ENCODE results near the gene EMP1. TPM values are rescaled to one million over a fixed set of nuclear protein-coding genes. Genes with fewer than 3 reads are reported as not detected.

The EMP1 gene
- total and polyA plus RNA-seq, 9 of the 15 experiments (the other 6 are each of a cell fraction or from before 2014, with no cell fraction given) = 0.10 to 0.60 TPM; not detected in 7

GRCh38 chr12:13211191-13211858, 14.8 kb downstream of the EMP1 start:
- no peaks in the 10 kb centered on the region for H3K9me1 ChIP-seq (ENCODE audit: control insufficient read depth, insufficient read depth, low read length)
- no peaks in the 10 kb centered on the region for H3K36me3 ChIP-seq (ENCODE audit: control insufficient read depth, insufficient read depth, low read length)
- ATAC-seq (no peak; the same call in 2 of the 3 replicates), DNase-seq (ENCODE audit: extremely low read depth in 1 of 4, low spot score in 3 of 4) (no peak), FAIRE-seq (no peak)
- H4K20me1 ChIP-seq (replicated peaks; ENCODE audit: control insufficient read depth, insufficient read depth, low read length) = no peaks in the 10 kb centered on the region
- peak overlapping the region; percentile 37; the same call in 1 of the 2 replicates for H2AFZ ChIP-seq (ENCODE audit: low read depth, low read length)
- in situ Hi-C loops (cut with MboI) (loop anchor here (5.0 to 25.0 kb wide), 2 partner anchors 199 to 294 kb away; partner anchors contain the start of gene HEBP1), intact Hi-C loops (cut with micrococcal nuclease) (loop anchor here (5.0 kb wide), 2 partner anchors 229 to 424 kb away; partner anchors contain the start of gene APOLD1)
- no peak overlapping the region for H3K27ac ChIP-seq (ENCODE audit: extremely low read depth, low read depth, low read length)
- H3K27me3 ChIP-seq (ENCODE audit: control insufficient read depth in 2 of 2, insufficient read depth in 2 of 2, low read length in 2 of 2) = peaks cover 0 to 11% of the 10 kb centered on the region in 2 experiments; a peak in 1 of 5 replicates
- BruUV-seq (replicated peaks) = no TSS peak
- H3K4me3 ChIP-seq = no peak overlapping the region
- no peaks in the 10 kb centered on the region for H3K79me2 ChIP-seq (ENCODE audit: control insufficient read depth, insufficient read depth, low read length)
- H3K9me3 ChIP-seq (replicated peaks; ENCODE audit: control insufficient read depth, insufficient read depth, low read depth, low read length) = no peaks in the 10 kb centered on the region
- no peak overlapping the region for H3K4me2 ChIP-seq (ENCODE audit: insufficient read depth, low read length)
- H3K9ac ChIP-seq (ENCODE audit: insufficient read depth in 1 of 2, low read depth in 2 of 2, low read length in 2 of 2) = no peak overlapping the region
- 8% methylated on average over 6 of the region's 7 CpGs for WGBS (ENCODE audit: insufficient coverage, low coverage, missing lambda C conversion rate)
- POLR2A ChIA-PET = interaction anchor here (0.7 kb wide), 1 partner anchor 487 kb away, joined by 3 read pairs; no protein-coding TSS in a partner anchor
- CTCF ChIA-PET (ENCODE audit: low intra/inter-chr PET ratio) = interaction anchor here (1.4 kb wide), 1 partner anchor 295 kb away, joined by 5 read pairs; no protein-coding TSS in a partner anchor
- no peaks in the 10 kb centered on the region for H3K4me1 ChIP-seq (replicated peaks in 1 of 2; ENCODE audit: control insufficient read depth in 2 of 2, insufficient read depth in 2 of 2, low read length in 2 of 2)
- TF ChIP-seq, protein P1, sequence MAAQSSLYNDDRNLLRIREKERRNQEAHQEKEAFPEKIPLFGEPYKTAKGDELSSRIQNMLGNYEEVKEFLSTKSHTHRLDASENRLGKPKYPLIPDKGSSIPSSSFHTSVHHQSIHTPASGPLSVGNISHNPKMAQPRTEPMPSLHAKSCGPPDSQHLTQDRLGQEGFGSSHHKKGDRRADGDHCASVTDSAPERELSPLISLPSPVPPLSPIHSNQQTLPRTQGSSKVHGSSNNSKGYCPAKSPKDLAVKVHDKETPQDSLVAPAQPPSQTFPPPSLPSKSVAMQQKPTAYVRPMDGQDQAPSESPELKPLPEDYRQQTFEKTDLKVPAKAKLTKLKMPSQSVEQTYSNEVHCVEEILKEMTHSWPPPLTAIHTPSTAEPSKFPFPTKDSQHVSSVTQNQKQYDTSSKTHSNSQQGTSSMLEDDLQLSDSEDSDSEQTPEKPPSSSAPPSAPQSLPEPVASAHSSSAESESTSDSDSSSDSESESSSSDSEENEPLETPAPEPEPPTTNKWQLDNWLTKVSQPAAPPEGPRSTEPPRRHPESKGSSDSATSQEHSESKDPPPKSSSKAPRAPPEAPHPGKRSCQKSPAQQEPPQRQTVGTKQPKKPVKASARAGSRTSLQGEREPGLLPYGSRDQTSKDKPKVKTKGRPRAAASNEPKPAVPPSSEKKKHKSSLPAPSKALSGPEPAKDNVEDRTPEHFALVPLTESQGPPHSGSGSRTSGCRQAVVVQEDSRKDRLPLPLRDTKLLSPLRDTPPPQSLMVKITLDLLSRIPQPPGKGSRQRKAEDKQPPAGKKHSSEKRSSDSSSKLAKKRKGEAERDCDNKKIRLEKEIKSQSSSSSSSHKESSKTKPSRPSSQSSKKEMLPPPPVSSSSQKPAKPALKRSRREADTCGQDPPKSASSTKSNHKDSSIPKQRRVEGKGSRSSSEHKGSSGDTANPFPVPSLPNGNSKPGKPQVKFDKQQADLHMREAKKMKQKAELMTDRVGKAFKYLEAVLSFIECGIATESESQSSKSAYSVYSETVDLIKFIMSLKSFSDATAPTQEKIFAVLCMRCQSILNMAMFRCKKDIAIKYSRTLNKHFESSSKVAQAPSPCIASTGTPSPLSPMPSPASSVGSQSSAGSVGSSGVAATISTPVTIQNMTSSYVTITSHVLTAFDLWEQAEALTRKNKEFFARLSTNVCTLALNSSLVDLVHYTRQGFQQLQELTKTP (IDR thresholded peaks at IDR 0.05; ENCODE audit: low read depth in 1 of 2, partially characterized antibody in 2 of 2) = no peak
- TF ChIP-seq, protein P2, sequence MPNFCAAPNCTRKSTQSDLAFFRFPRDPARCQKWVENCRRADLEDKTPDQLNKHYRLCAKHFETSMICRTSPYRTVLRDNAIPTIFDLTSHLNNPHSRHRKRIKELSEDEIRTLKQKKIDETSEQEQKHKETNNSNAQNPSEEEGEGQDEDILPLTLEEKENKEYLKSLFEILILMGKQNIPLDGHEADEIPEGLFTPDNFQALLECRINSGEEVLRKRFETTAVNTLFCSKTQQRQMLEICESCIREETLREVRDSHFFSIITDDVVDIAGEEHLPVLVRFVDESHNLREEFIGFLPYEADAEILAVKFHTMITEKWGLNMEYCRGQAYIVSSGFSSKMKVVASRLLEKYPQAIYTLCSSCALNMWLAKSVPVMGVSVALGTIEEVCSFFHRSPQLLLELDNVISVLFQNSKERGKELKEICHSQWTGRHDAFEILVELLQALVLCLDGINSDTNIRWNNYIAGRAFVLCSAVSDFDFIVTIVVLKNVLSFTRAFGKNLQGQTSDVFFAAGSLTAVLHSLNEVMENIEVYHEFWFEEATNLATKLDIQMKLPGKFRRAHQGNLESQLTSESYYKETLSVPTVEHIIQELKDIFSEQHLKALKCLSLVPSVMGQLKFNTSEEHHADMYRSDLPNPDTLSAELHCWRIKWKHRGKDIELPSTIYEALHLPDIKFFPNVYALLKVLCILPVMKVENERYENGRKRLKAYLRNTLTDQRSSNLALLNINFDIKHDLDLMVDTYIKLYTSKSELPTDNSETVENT (CRISPR knock-in tag; IDR thresholded peaks at IDR 0.05) = no peak
- no peak for TF ChIP-seq KLF10 (CRISPR knock-in tag; IDR thresholded peaks at IDR 0.05)
- no peak for TF ChIP-seq NCOA6 (IDR thresholded peaks at IDR 0.05)
- no peak for TF ChIP-seq ARNT (IDR thresholded peaks at IDR 0.05)
- TF ChIP-seq, protein P3, sequence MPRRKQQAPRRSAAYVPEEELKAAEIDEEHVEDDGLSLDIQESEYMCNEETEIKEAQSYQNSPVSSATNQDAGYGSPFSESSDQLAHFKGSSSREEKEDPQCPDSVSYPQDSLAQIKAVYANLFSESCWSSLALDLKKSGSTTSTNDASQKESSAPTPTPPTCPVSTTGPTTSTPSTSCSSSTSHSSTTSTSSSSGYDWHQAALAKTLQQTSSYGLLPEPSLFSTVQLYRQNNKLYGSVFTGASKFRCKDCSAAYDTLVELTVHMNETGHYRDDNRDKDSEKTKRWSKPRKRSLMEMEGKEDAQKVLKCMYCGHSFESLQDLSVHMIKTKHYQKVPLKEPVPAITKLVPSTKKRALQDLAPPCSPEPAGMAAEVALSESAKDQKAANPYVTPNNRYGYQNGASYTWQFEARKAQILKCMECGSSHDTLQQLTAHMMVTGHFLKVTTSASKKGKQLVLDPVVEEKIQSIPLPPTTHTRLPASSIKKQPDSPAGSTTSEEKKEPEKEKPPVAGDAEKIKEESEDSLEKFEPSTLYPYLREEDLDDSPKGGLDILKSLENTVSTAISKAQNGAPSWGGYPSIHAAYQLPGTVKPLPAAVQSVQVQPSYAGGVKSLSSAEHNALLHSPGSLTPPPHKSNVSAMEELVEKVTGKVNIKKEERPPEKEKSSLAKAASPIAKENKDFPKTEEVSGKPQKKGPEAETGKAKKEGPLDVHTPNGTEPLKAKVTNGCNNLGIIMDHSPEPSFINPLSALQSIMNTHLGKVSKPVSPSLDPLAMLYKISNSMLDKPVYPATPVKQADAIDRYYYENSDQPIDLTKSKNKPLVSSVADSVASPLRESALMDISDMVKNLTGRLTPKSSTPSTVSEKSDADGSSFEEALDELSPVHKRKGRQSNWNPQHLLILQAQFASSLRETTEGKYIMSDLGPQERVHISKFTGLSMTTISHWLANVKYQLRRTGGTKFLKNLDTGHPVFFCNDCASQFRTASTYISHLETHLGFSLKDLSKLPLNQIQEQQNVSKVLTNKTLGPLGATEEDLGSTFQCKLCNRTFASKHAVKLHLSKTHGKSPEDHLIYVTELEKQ (CRISPR knock-in tag; IDR thresholded peaks at IDR 0.05) = no peak
- TF ChIP-seq ZNF668 (CRISPR knock-in tag; IDR thresholded peaks at IDR 0.05) = no peak
- TF ChIP-seq ZNF282 (CRISPR knock-in tag; IDR thresholded peaks at IDR 0.05) = no peak
- no peak for TF ChIP-seq ZSCAN32 (CRISPR knock-in tag; IDR thresholded peaks at IDR 0.05)
- TF ChIP-seq GATAD2A (IDR thresholded peaks at IDR 0.05) = no peak
